GM23338 (cell line): ENCODE results near the gene FAM228B. TPM values are rescaled to one million over a fixed set of nuclear protein-coding genes. Genes with fewer than 3 reads are reported as not detected.

ENCODE experiments used
- ATAC-seq: fragments of 200-7000 bp; cut with Tn5 transposase; 3 replicates; pipeline ENCODE4 v1.9.1; 2020
- DNase-seq: peaks from one replicate; pipeline ENCODE4 v3.0.0-alpha.2; 2015; ENCODE audit warnings: low spot score
- H2AFZ ChIP-seq: fragments of 200-600 bp; sonication (generic); 2 replicates; pipeline ENCODE4 v1.8.0; 2016; ENCODE audit warnings: antibody characterized with exemption, mild to moderate bottlenecking, moderate library complexity
- H3F3A ChIP-seq: fragments of 200-600 bp; sonication (generic); replicated peaks from 2 replicates; pipeline ENCODE4 v1.8.0; 2017; ENCODE audit warnings: antibody characterized with exemption, mixed run types, low read depth
- H3K27ac ChIP-seq: fragments of 200-600 bp; sonication (generic); 2 replicates; pipeline ENCODE4 v1.6.1; 2016; ENCODE audit warnings: low read depth
- H3K27me3 ChIP-seq: fragments of 200-600 bp; sonication (generic); 2 replicates; pipeline ENCODE4 v1.8.0; 2016; ENCODE audit warnings: mild to moderate bottlenecking, mixed run types, moderate library complexity; ENCODE audit not compliant: insufficient read depth
- H3K36me3 ChIP-seq: fragments of 200-600 bp; sonication (generic); 2 replicates; pipeline ENCODE4 v1.8.0; 2016; ENCODE audit warnings: mild to moderate bottlenecking; ENCODE audit not compliant: insufficient read depth
- H3K4me1 ChIP-seq: fragments of 200-600 bp; sonication (generic); 2 replicates; pipeline ENCODE4 v1.8.0; 2016; ENCODE audit warnings: mild to moderate bottlenecking, moderate library complexity; ENCODE audit not compliant: insufficient read depth
- H3K4me2 ChIP-seq: fragments of 200-600 bp; sonication (generic); 2 replicates; pipeline ENCODE4 v1.7.1; 2017; ENCODE audit warnings: mixed run types
- H3K4me3 ChIP-seq: fragments of 200-600 bp; sonication (generic); 2 replicates; pipeline ENCODE4 v1.6.1; 2016; ENCODE audit warnings: mixed run types
- H3K79me2 ChIP-seq: fragments of 200-600 bp; sonication (generic); replicated peaks from 2 replicates; pipeline ENCODE4 v1.8.0; 2017; ENCODE audit warnings: mild to moderate bottlenecking; ENCODE audit not compliant: insufficient read depth
- H3K9me2 ChIP-seq: fragments of 200-600 bp; sonication (generic); 2 replicates; pipeline ENCODE4 v1.8.0; 2017; ENCODE audit not compliant: insufficient read depth
- H4K20me1 ChIP-seq: fragments of 200-600 bp; sonication (generic); replicated peaks from 2 replicates; pipeline ENCODE4 v1.8.0; 2017; ENCODE audit warnings: mild to moderate bottlenecking; ENCODE audit not compliant: insufficient read depth
- H3K27ac Mint-ChIP-seq: 2 replicates; pipeline ENCODE4 v1.8.0; 2020; ENCODE audit warnings: inconsistent platforms, mild to moderate bottlenecking, moderate library complexity, mixed read lengths
- H3K27me3 Mint-ChIP-seq: 3 replicates; pipeline ENCODE4 v1.8.0; 2022; ENCODE audit warnings: low read depth, mild to moderate bottlenecking, moderate library complexity, mixed read lengths, inconsistent platforms; ENCODE audit not compliant: insufficient read depth, poor library complexity
- H3K36me3 Mint-ChIP-seq: 3 replicates; pipeline ENCODE4 v1.8.0; 2021; ENCODE audit warnings: low read depth, mild to moderate bottlenecking, inconsistent platforms, moderate library complexity, mixed read lengths
- H3K4me1 Mint-ChIP-seq: 3 replicates; pipeline ENCODE4 v1.8.0; 2020; ENCODE audit warnings: mild to moderate bottlenecking, inconsistent platforms, mixed read lengths
- H3K4me3 Mint-ChIP-seq: 3 replicates; pipeline ENCODE4 v1.8.0; 2021; ENCODE audit warnings: moderate library complexity, mild to moderate bottlenecking, inconsistent platforms, mixed read lengths
- H3K9me3 Mint-ChIP-seq: 3 replicates; pipeline ENCODE4 v1.8.0; 2020; ENCODE audit warnings: moderate library complexity, mild to moderate bottlenecking, inconsistent platforms, mixed read lengths
- CREB1 ChIP-seq: fragments of 250-450 bp; sonication (Bioruptor Pico); IDR thresholded peaks from 2 replicates; pipeline ENCODE4 v1.5.0; 2020; ENCODE audit warnings: low read depth, mild to moderate bottlenecking, moderate library complexity
- ETS1 ChIP-seq: IDR thresholded peaks from 2 replicates; pipeline ENCODE4 v1.6.1; 2016; ENCODE audit warnings: antibody characterized with exemption
- POLR2AphosphoS5 ChIP-seq: IDR thresholded peaks from 2 replicates; pipeline ENCODE4 v1.6.1; 2016; ENCODE audit warnings: antibody characterized with exemption, low read depth
- REST ChIP-seq: IDR thresholded peaks from one replicate; pipeline ENCODE4 v1.6.1; 2018; ENCODE audit warnings: antibody characterized with exemption; ENCODE audit not compliant: unreplicated experiment
- ZNF331 ChIP-seq: fragments of 250-450 bp; sonication (Bioruptor Pico); IDR thresholded peaks from 2 replicates; pipeline ENCODE4 v1.5.0; 2020; ENCODE audit warnings: low read depth, mild to moderate bottlenecking, moderate library complexity
- polyA plus RNA-seq: library from polyadenylated mRNA; unstranded; fragments of >200 nt; fragmentation: Nextera tagmentation; extraction: Ambion mirVana; gene quantifications from 2 replicates; pipeline ENCODE4 v1.2.1, GENCODE V29; 2016
- total RNA-seq: library from RNA; depleted of rRNA; stranded (reverse); fragments of >200 nt; shearing (Covaris generic); gene quantifications from 2 replicates; pipeline ENCODE4 v1.2.3, GENCODE V29; 2014

The FAM228B gene
- total and polyA plus RNA-seq, 2 experiments from 2014 or later = 3.4 to 7.9 TPM

GRCh38 chr2:24075915-24076848 is 47.1 kb upstream of the FAM228B start, which contains the start of gene SF3B6:
SF3B6 (minus strand) TSS chr2:24076326; CDS start chr2:24076229, 97 bp downstream.
- H3K27ac ChIP-seq = peak within 1 kb of the TSS; percentile 98
- peaks cover 3% of the 10 kb centered on the region for H3K27me3 Mint-ChIP-seq
- H3K4me2 ChIP-seq = peak within 1 kb of the TSS; percentile 99
- no peaks in the 10 kb centered on the region for H3K27me3 ChIP-seq
- peaks cover 3% of the 10 kb centered on the region; the same call in 1 of the 2 replicates for H4K20me1 ChIP-seq
- ATAC-seq = peak; percentile 84
- H3K4me1 ChIP-seq = peaks cover 28% of the 10 kb centered on the region
- peak within 1 kb of the TSS; percentile 92 for H2AFZ ChIP-seq
- TF ChIP-seq POLR2AphosphoS5 = peak; percentile 87
- peak; percentile 99 for TF ChIP-seq CREB1 (CRISPR knock-in tag)
- peak; percentile 95 for TF ChIP-seq ETS1
- TF ChIP-seq REST = no peak
- H3K9me2 ChIP-seq = no peaks in the 10 kb centered on the region
- DNase-seq = peak; percentile 100
- H3K4me1 Mint-ChIP-seq = peaks cover 18% of the 10 kb centered on the region
- H3K27ac Mint-ChIP-seq = peak within 1 kb of the TSS; percentile 98
- H3K9me3 Mint-ChIP-seq = no peaks in the 10 kb centered on the region
- peak within 1 kb of the TSS; percentile 95 for H3K4me3 ChIP-seq
- H3K4me3 Mint-ChIP-seq = peak within 1 kb of the TSS; percentile 96
- H3K36me3 ChIP-seq = peaks cover 23% of the 10 kb centered on the region
- peaks cover 46% of the 10 kb centered on the region for H3K79me2 ChIP-seq
- H3K36me3 Mint-ChIP-seq = peaks cover 45% of the 10 kb centered on the region
- peaks cover 25% of the 10 kb centered on the region for H3F3A ChIP-seq

- Histone ChIP-seq H3K27me3 (no peaks in the 10 kb centered on the region), H3K9me2 (no peaks in the 10 kb centered on the region), H3K4me3 (peak overlapping the region; percentile 90), H3F3A (peaks cover 25% of the 10 kb centered on the region), H3K4me2 (peak overlapping the region; percentile 98), H4K20me1 (no peaks in the 10 kb centered on the region; the same call in 1 of the 2 replicates), H3K79me2 (peaks cover 38% of the 10 kb centered on the region), H2AFZ (peak overlapping the region; percentile 87), H3K27ac (peak overlapping the region; percentile 93), H3K36me3 (peaks cover 23% of the 10 kb centered on the region), H3K4me1 (peaks cover 28% of the 10 kb centered on the region)
- Mint-ChIP-seq H3K27me3 (peaks cover 4% of the 10 kb centered on the region), H3K9me3 (no peaks in the 10 kb centered on the region), H3K27ac (peak overlapping the region; percentile 89; the same call in 1 of the 2 replicates), H3K4me1 (peaks cover 18% of the 10 kb centered on the region), H3K4me3 (peak overlapping the region; percentile 96), H3K36me3 (peaks cover 53% of the 10 kb centered on the region)
- ATAC-seq = peak; percentile 86
- TF ChIP-seq POLR2AphosphoS5 (peak; percentile 81), ZNF331 (no peak)
- DNase-seq = no peak
These were observed 46.3 kb upstream of the FAM228B start for GRCh38 chr2:24076849-24077534.
